ENCODE results near the gene AKAP6.

Gene AKAP6

GRCh38 chr14:32332415-32333316 is 3.6 kb downstream of the AKAP6 start:
- no peak for DNase-seq (ENCODE audit: low read depth in 2 of 2, low spot score in 1 of 2)

- DNase-seq (ENCODE audit: low read depth in 2 of 2, low spot score in 1 of 2), result no peak
Observed at GRCh38 chr14:32336702-32337101, 7.6 kb downstream of the AKAP6 start.

DNA sequence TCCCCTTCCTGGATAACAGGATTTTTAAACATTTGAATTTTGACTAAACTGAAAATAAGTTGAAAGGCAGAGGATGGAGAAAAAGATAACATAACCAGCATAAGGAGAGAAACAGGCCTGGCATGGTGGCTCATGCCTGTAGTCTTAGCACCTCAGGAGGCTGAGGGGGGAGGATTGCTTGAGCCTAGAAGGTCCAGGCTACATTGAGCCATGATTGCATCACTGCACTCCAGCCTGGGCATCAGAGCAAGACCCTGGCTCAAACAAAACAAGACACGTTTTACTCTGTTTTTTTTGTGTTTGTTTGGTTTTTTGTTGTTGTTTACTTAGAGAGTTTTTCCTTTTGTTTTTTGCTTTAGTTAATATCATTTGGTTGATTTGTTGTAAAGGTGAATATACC is 8.7 kb downstream of the AKAP6 start:
- no peak for DNase-seq (ENCODE audit: low read depth in 2 of 2, low spot score in 1 of 2)

- no peak for DNase-seq (ENCODE audit: low read depth in 2 of 2, low spot score in 1 of 2)
Observed at GRCh38 chr14:32339188-32339587, 10.1 kb downstream of the AKAP6 start.

GRCh38 chr14:32341947-32342846 is 13.1 kb downstream of the AKAP6 start:
- DNase-seq (ENCODE audit: low read depth in 2 of 2, low spot score in 1 of 2), result no peak

DNA sequence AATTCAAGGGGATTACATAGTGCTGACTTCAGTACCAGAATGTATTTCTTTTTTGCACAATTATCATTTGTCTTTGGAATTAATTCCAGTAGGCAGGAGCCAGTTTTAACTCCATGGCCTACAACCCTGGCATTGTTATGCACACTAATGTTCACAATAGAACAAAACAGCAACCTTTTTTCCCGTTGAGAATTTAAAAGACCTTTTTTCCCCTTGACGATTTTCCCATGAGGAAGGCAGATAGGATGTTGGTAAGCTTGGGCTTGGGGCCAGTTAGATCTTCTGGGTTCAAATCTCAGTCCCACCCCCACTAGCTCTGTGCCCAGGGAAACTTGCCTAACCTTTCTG is 13.7 kb downstream of the AKAP6 start:
- DNase-seq (ENCODE audit: low read depth in 2 of 2, low spot score in 1 of 2), result no peak

DNA sequence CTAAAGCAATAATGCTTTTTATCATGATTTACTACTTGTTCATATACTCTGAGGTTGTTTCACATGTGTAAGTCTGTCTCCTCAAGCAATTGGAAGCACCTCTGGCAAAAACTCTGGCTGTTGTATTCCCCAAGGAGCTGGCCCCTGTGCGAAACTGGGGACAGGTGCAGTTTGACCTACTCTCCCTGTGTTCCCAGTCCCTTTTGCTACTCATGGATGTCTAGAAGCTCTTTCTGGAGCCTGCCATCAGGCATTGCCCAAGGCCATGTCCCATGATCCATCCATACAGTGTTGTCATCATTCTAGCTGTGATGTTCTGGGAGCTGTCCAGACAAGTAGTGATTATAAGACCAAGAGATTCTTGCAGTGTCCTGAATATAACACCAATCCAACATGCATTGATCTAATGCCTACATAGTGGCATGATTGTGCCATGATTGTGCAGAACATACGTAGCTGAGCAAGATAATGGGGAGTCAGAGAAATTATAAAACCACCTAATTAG is 14.9 kb downstream of the AKAP6 start:
- no peak for DNase-seq (ENCODE audit: low read depth in 2 of 2, low spot score in 1 of 2)

DNA sequence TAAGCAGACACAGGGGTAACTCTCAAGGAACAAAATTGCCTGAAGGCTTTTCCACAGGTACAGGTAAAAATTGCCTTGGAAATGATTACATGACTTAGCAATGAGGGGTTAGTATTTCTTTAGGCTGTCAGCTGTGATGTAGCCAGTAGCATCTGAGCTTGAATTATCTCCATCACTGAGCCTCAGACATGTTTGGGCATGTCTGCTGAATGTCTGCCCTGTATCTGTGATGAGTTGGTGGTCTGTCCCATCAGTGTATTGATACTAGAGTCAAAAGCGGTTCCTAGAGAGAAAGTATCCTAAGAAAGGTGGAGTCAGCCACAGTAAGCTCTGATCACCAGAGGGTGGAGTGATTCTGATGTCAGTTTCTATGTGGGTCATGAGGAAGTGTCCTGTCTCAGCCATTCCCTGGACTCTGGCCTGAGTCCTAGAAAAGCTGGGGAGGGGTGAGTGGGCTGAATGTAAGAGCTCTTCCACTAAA is 16.3 kb downstream of the AKAP6 start:
- no peak for DNase-seq (ENCODE audit: low read depth in 2 of 2, low spot score in 1 of 2)

DNA sequence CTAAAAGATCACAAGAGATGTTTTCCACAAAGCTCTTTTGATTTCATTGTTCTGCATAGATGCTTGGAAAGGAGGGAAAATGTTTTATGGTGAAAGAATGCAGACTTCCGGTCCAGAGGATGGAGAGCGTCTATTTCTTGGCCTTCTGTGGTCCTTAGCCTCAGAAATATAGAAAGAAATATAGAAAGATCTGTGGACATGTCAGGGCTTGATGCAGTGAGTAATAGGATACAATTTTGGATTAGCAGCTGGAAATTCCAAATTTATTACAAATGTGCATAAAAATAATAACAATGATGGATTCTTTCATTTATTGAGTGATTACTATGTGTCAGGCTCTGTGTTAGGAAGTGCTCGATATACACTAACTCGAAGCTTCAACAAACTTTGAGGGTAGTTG is 20.2 kb downstream of the AKAP6 start:
- DNase-seq (ENCODE audit: low read depth in 2 of 2, low spot score in 1 of 2), result no peak

DNA sequence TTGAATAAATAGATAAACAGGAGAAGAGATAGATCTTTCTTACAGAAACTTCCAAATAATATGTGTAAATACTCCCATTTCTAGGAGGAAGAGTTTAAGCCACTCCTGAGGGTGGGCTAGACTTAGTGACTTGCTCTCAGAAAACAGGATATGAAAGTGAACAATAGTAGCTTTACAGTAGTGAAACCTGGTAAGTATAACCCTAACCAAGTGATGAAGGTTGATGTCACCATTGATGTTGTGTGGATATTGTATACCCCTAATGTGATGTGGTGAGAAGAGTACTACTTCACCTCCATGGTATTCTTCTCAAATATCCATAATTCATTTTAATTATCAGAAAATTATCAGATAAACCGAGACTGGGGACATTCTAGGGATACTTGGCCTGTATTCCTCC is 20.9 kb downstream of the AKAP6 start:
- no peak for DNase-seq (ENCODE audit: low read depth in 2 of 2, low spot score in 1 of 2)

DNA sequence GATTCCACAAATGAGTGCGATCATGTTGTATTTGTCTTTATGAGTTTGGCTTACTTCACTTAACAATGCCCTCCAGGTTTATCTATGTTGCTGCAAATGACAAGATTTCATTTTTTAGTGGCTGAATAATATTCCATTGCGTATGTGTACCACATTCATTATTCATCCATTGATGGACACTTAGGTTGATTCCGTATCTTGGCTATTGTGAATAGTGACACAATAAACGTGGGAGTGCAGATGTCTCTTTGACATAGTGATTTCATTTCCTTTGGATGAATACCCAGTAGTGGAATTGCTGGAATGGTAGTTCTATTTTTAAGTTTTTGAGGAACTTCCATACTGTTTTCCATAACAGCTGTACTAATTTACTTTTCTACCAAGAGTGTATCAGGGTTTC is 23.5 kb downstream of the AKAP6 start:
- DNase-seq (ENCODE audit: low read depth in 2 of 2, low spot score in 1 of 2), result no peak

DNA sequence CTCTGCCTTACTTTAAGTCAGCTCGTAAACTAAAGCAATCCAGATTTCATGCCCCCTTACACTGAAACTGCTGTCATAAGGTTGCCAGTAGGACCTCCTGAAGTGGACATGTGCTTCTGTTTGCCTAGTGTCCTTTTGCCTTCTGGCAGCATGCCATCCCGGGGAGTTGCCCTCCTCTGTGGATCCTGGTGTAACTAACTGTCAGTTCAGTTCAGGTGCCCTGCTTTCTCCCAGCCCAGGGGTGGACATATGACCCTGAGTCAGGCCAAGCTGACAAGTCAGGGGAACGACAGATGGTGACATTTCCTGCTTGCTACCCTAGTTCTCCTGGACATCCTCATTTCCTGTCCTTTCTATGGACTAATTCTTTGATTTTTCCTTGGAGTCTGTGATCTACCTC is 25.6 kb downstream of the AKAP6 start:
- no peak for DNase-seq (ENCODE audit: low read depth in 2 of 2, low spot score in 1 of 2)

GRCh38 chr14:32358781-32359180 is 29.7 kb downstream of the AKAP6 start:
- no peak for DNase-seq (ENCODE audit: low read depth in 2 of 2, low spot score in 1 of 2)

- no peak for DNase-seq (ENCODE audit: low read depth in 2 of 2, low spot score in 1 of 2)
Observed at GRCh38 chr14:32361674-32362073, 32.6 kb downstream of the AKAP6 start.

DNA sequence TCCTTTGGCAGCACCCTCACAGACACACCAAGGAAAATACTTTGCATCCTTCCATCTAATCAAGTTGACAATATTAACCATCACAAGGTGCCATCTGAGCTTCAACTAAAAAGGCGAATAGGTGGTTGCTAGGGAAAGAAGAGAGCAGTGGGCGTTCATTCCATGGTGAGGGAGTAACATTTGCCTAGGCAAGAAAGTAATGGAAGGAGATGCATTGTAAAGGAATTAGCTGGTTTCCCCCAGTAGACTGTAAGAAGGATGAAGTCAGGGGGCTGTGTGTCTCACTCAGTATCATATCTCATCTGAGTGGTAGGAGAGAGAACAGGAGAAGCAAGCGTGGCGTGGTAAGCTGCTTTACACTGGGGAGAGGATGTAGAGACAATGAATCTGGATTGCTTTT is 34.7 kb downstream of the AKAP6 start:
- no peak for DNase-seq (ENCODE audit: low read depth in 2 of 2, low spot score in 1 of 2)

DNA sequence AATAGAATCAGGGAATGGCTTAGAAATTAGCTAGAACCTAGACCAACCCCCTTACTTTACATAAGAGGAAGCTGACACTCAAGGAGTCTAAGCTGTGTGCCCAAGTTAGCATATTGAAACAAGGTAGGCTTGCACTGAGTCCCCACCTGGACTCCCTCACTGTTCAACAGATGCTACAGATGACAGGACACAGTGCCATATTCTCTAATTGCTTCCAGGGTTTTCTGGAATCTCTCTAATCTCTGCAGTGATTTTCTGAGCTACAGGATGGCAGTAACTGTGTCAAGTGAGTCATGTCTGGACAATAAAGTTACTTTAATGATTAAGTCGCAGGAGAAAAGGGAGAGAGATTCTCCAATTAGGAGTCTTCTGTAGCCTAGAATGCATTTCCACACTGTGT is 35.8 kb downstream of the AKAP6 start:
- DNase-seq (ENCODE audit: low read depth in 2 of 2, low spot score in 1 of 2), result no peak

GRCh38 chr14:32366256-32366879 is 37.3 kb downstream of the AKAP6 start:
- DNase-seq (ENCODE audit: low read depth in 2 of 2, low spot score in 1 of 2), result no peak

DNA sequence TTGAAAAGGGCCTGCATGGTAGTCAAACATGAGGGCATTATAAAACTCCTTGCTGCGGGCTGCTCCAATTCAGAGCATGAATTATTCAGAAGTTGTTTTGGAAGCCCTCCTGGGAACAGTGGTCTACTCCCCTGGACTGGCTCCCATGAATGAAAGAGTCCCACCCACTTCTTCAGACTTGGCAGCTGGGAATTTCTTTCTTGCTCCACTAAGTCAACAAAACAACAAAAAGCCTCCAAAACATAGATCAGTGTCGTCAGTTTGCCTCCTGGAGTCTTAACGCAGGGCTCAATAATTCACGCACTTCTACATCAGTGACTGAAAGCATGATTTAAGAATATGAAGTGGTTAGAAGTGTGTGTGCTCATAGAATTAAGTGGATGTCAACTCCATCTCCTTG is 37.9 kb downstream of the AKAP6 start:
- no peak for DNase-seq (ENCODE audit: low read depth in 2 of 2, low spot score in 1 of 2)

- no peak for DNase-seq (ENCODE audit: low read depth in 2 of 2, low spot score in 1 of 2)
Observed at GRCh38 chr14:32367516-32367915, 38.4 kb downstream of the AKAP6 start.

DNA sequence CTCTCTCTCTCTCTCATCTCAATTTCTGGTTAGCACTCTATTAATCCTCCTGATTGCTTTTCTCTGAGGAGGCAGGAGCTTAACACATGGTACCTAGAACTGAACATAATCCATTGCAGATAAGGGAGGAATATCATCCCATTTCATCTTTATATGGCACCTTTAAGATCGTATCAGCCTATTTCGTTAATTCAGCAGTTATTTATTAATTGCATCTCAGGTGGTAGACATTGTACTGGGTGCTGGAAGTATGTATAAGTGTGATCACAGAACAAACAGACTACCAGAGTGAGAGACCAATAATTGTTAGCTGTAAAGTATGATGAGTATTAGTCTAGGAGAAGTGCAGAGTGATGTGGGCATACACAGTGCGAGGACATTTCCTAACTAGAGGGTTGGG is 39.0 kb downstream of the AKAP6 start:
- DNase-seq (ENCODE audit: low read depth in 2 of 2, low spot score in 1 of 2), result no peak

- no peak for DNase-seq (ENCODE audit: low read depth in 2 of 2, low spot score in 1 of 2)
Observed at GRCh38 chr14:32370714-32371113, 41.6 kb downstream of the AKAP6 start.
